ENCODE results near the gene TICAM1.

TICAM1 gene

DNA sequence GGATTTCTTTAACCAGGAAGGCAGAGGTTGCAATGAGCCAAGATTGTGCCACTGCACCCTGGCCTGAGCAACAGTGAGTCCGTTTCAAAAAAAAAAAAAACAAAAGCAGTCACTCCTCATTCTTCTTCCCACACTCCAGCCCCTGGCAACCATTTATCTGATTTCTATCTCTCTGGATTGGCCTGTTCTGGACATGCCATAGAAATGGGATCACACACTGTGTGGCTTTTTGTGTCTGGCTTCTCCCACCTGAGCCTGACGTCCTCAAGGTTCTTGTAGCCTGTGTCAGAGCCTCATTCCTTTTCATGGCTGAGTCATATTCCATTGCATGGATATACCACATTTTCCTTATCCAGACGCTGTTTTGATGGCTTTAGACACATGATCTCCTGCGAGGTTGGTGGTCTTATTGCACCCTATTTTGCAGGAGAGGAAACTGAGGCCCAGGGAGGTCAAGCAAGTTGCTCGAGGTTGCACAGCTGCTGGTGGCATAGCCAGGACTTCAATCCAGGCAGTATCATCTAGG lies 55.8 kb downstream of the TICAM1 start:
- no peak for DNase-seq
- no peak overlapping the region for H3K4me3 ChIP-seq (ENCODE audit: low read depth, low read length)
- H3K27ac ChIP-seq, result no peak overlapping the region
- no peaks in the 10 kb centered on the region for H3K36me3 ChIP-seq (replicated peaks)
- in situ Hi-C loops (cut with HindIII; ENCODE audit: low pct_ligation_motif_present, low sequenced_read_pairs), result no loop called here
- H3K27me3 ChIP-seq (replicated peaks), result no peaks in the 10 kb centered on the region
- TF ChIP-seq, protein P1, sequence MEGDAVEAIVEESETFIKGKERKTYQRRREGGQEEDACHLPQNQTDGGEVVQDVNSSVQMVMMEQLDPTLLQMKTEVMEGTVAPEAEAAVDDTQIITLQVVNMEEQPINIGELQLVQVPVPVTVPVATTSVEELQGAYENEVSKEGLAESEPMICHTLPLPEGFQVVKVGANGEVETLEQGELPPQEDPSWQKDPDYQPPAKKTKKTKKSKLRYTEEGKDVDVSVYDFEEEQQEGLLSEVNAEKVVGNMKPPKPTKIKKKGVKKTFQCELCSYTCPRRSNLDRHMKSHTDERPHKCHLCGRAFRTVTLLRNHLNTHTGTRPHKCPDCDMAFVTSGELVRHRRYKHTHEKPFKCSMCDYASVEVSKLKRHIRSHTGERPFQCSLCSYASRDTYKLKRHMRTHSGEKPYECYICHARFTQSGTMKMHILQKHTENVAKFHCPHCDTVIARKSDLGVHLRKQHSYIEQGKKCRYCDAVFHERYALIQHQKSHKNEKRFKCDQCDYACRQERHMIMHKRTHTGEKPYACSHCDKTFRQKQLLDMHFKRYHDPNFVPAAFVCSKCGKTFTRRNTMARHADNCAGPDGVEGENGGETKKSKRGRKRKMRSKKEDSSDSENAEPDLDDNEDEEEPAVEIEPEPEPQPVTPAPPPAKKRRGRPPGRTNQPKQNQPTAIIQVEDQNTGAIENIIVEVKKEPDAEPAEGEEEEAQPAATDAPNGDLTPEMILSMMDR (IDR thresholded peaks at IDR 0.05; ENCODE audit: low read depth, low read length, missing control alignments), result no peak

DNA sequence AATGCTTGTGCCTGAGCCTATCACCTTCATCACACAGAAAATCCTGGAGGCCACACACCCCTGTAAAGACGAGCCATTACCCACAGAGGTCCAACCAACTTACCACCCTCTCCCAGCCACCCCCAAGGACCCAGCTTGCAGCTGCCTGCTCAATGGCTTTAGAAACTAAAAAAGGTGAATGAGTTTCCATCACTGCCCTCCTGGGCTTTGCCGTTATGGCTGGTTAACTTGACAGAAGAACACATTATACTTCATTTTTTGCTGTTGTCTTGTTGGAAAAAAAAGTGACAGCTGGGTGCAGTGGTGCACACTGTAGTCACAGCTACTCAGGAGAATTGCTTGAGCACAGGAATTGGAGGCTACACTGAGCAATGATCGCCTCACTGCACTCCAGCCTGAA lies 57.4 kb downstream of the TICAM1 start:
- no peak for DNase-seq
- Histone ChIP-seq H3K36me3 (replicated peaks) (no peaks in the 10 kb centered on the region), H3K27me3 (replicated peaks) (no peaks in the 10 kb centered on the region), H3K4me3 (ENCODE audit: low read depth, low read length) (no peak overlapping the region), H3K27ac (no peak overlapping the region)
- in situ Hi-C loops (cut with HindIII; ENCODE audit: low pct_ligation_motif_present, low sequenced_read_pairs), result no loop called here
- TF ChIP-seq, protein P1 (IDR thresholded peaks at IDR 0.05; ENCODE audit: low read depth, low read length, missing control alignments), result no peak

DNA sequence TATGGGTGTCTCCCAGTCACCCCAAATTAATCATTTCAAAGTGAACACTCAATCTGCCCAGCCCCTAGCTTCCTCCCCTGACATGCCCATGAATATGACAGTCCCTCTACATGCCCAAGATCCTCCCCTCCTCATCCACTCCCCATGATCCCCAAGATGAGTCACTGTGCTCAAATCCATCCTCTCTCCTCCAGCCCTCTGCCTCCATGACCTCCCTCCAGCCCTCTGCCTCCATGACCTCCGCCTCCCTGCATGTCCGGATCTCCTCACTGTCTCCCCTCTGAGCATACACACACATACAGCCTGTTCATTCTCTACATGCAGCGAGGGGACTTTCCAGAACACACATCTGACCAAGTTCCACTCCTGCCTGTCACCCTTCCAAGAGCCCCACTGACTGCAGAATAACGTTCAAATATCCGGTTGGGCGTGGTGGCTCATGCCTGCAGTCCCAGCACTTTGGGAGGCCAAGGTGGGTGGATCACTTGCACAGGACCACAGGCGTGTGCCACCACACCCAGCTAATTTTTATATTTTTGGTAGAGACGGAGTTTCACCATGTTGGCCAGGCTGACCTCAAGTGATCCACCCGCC lies 58.4 kb downstream of the TICAM1 start:
- no peak overlapping the region for H3K4me3 ChIP-seq (ENCODE audit: low read depth, low read length)
- no peaks in the 10 kb centered on the region for H3K36me3 ChIP-seq (replicated peaks)
- no peak overlapping the region for H3K27ac ChIP-seq
- TF ChIP-seq, protein P1 (IDR thresholded peaks at IDR 0.05; ENCODE audit: low read depth, low read length, missing control alignments), result no peak
- H3K27me3 ChIP-seq (replicated peaks), result no peaks in the 10 kb centered on the region
- in situ Hi-C loops (cut with HindIII; ENCODE audit: low pct_ligation_motif_present, low sequenced_read_pairs), result no loop called here
- DNase-seq, result no peak

DNA sequence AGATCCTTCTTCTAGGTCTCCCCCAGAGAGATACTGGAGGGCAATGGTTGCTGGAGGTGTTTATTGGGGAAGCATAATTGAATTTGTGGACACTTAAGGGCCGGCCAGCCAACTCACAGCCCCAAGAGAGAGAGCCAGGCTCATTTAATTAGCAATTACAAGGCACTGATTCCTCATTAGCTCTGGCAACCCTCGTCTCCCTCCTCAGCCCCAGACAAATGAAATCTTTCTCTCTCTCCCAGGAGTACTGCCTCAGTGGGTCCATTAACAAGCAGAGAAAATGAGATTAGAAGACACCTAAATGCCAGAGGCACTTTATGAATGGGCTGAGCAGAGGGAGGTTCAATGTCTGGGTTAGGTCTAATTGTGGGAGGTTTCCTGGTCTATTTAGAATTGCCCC lies 58.9 kb downstream of the TICAM1 start:
- Histone ChIP-seq H3K4me3 (ENCODE audit: low read depth, low read length) (no peak overlapping the region), H3K27me3 (replicated peaks) (no peaks in the 10 kb centered on the region), H3K36me3 (replicated peaks) (no peaks in the 10 kb centered on the region), H3K27ac (no peak overlapping the region)
- in situ Hi-C loops (cut with HindIII; ENCODE audit: low pct_ligation_motif_present, low sequenced_read_pairs), result no loop called here
- DNase-seq, result no peak
- TF ChIP-seq, protein P1 (IDR thresholded peaks at IDR 0.05; ENCODE audit: low read depth, low read length, missing control alignments), result no peak

DNA sequence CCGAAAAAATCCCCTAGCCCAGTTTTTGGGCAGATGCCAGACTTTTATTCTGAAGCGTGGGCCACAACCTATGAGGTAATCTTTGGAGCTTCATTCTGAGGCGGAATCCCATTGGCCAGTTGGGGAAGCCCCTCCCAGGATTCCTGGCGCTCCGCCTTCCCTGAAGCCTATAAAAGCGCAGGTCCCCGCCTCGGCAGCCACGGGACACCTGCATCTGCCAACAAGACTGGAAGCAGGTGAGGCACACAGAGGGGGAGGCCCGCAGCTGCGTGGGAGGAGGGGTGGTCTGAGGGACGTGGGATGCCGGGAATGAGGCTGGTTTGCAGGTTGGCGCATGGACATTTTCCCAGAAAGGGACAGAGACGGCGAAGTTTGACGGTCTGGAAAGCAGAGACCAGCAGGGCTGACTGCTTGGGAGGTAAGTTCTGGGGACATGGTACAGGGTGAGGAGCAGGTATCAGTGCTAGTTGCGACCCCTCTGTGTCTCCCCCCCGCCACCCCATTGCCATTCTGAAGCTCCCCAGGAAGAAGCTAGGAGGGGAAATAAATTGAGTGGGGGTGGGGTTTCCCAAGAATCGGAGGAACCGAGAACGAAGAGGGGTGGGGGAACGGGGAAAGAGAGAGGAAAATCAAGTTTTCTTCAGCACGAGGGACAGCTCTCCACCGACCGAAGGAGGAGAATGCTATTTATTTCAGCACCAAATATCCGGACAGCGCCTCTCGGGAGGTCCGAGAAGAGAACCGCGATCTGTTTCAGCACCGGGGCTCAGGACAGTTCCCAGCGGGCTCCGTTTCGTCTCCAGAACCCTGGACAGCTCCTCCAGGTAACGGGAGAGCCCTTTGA lies 62.4 kb downstream of the TICAM1 start:
- in situ Hi-C loops (cut with HindIII; ENCODE audit: low pct_ligation_motif_present, low sequenced_read_pairs), result no loop called here

More for the DNA sequence above, 62.4 kb downstream of the TICAM1 start:
- Histone ChIP-seq H3K27ac (no peak overlapping the region), H3K27me3 (replicated peaks) (no peaks in the 10 kb centered on the region), H3K36me3 (replicated peaks) (no peaks in the 10 kb centered on the region), H3K4me3 (ENCODE audit: low read depth, low read length) (no peak overlapping the region)
- TF ChIP-seq, protein P1 (IDR thresholded peaks at IDR 0.05; ENCODE audit: low read depth, low read length, missing control alignments), result no peak
- peak; percentile 73 for DNase-seq

Data from brain microvascular endothelial cell (primary cell).